B cell (primary cell): ENCODE data around the gene SZT2. TPM values are rescaled to one million over a fixed set of nuclear protein-coding genes. Genes with fewer than 3 reads are reported as not detected.

Experiments used
- ATAC-seq: fragments of 200-7000 bp; cut with Tn5 transposase; one replicate; pipeline ENCODE4 v1.10.0; 2021; ENCODE audit warnings: low read depth, mild to moderate bottlenecking, moderate number of reproducible peaks, moderate library complexity
- CTCF ChIA-PET: fragments of 350-600 bp; sonication (Branson Sonifier 250); formaldehyde crosslinking; loops from one replicate; lab custom pipeline; 2021; ENCODE audit warnings: antibody characterized with exemption, inconsistent platforms; lab: Charles Lee
- POLR2A ChIA-PET: fragments of 350-600 bp; sonication (Branson Sonifier 250); formaldehyde crosslinking; loops from one replicate; lab custom pipeline; 2021; ENCODE audit warnings: antibody characterized with exemption; lab: Charles Lee
- DNase-seq: peaks from one replicate; pipeline ENCODE4 v3.0.0; 2013
- H2AFZ ChIP-seq: 2 replicates; pipeline ENCODE4 v1.6.1; 2012; ENCODE audit warnings: mild to moderate bottlenecking, low read depth, low read length; ENCODE audit not compliant: insufficient read depth, poor library complexity, severe bottlenecking
- H3K27ac ChIP-seq, 2 donors: 1 replicate in 1 of 2; 2 replicates in 1 of 2; pipeline ENCODE4 v1.5.1; 2012 to 2013; ENCODE audit warnings: low read length in 2 of 2, mild to moderate bottlenecking in 2 of 2, moderate library complexity in 1 of 2
- H3K27me3 ChIP-seq, 4 experiments: fragments of 200-600 bp in 1 of 4; sonication (generic) in 1 of 4; replicated peaks in 1 of 4; 1 replicate in 2 of 4; 2 replicates in 2 of 4; pipeline versions ENCODE4 v1.6.1 to v1.7.0; 2013 to 2016; ENCODE audit warnings: low read length in 3 of 4, mild to moderate bottlenecking in 2 of 4, mixed read lengths in 1 of 4, moderate library complexity in 1 of 4; ENCODE audit not compliant: insufficient read depth in 4 of 4, control insufficient read depth in 3 of 4; ENCODE audit errors: control extremely low read depth in 1 of 4
- H3K36me3 ChIP-seq, 2 experiments: replicated peaks in 1 of 2; 1 replicate in 1 of 2; 2 replicates in 1 of 2; pipeline versions ENCODE4 v1.6.1 to v1.7.1; 2013; ENCODE audit warnings: low read length in 1 of 2; ENCODE audit not compliant: insufficient read depth in 2 of 2, control insufficient read depth in 1 of 2; ENCODE audit errors: control extremely low read depth in 1 of 2, extremely low read depth in 1 of 2
- H3K4me1 ChIP-seq, 2 donors: fragments of 200-600 bp in 1 of 2; sonication (generic) in 1 of 2; 1 replicate in 1 of 2; 2 replicates in 1 of 2; pipeline versions ENCODE4 v1.5.1 to v1.6.1; 2013 to 2017; ENCODE audit warnings: low read length in 2 of 2; ENCODE audit not compliant: control insufficient read depth in 2 of 2, insufficient read depth in 2 of 2
- H3K4me2 ChIP-seq: replicated peaks from 2 replicates; pipeline ENCODE3; 2012; ENCODE audit warnings: mild to moderate bottlenecking, low read depth, low read length; ENCODE audit not compliant: poor library complexity, severe bottlenecking
- H3K4me3 ChIP-seq, 5 experiments: fragments of 200-600 bp in 1 of 5; sonication (generic) in 1 of 5; 1 replicate in 3 of 5; 2 replicates in 2 of 5; pipeline versions ENCODE4 v1.5.1 to v1.7.0; 2011 to 2016; ENCODE audit warnings: low read length in 4 of 5, mild to moderate bottlenecking in 4 of 5, low read depth in 2 of 5, control low read depth in 1 of 5, moderate library complexity in 1 of 5; ENCODE audit not compliant: insufficient read depth in 1 of 5; ENCODE audit errors: control extremely low read depth in 1 of 5, extremely low read depth in 1 of 5
- H3K79me2 ChIP-seq: fragments of 200-600 bp; sonication (generic); one replicate; pipeline ENCODE4 v1.6.0; 2016; ENCODE audit warnings: low read length; ENCODE audit not compliant: control insufficient read depth, insufficient read depth
- H3K9ac ChIP-seq: fragments of 200-600 bp; sonication (generic); 2 replicates; pipeline ENCODE4 v1.6.1; 2017; ENCODE audit warnings: mild to moderate bottlenecking, low read length, moderate library complexity
- H3K9me3 ChIP-seq, 3 donors: one replicate each; pipeline versions ENCODE4 v1.6.1 to v1.7.1; 2013; ENCODE audit warnings: low read length in 2 of 3; ENCODE audit not compliant: control insufficient read depth in 2 of 3, insufficient read depth in 1 of 3; ENCODE audit errors: control extremely low read depth in 1 of 3
- H4K20me1 ChIP-seq: 2 replicates; pipeline ENCODE4 v1.6.0; 2012; ENCODE audit warnings: mild to moderate bottlenecking, low read length; ENCODE audit not compliant: insufficient read depth, control insufficient read depth, poor library complexity, severe bottlenecking
- H3K27ac Mint-ChIP-seq: one replicate; pipeline ENCODE4 v1.8.0; 2021; ENCODE audit warnings: mixed read lengths
- H3K27me3 Mint-ChIP-seq: one replicate; pipeline ENCODE4 v1.8.0; 2021; ENCODE audit warnings: mixed read lengths
- H3K4me1 Mint-ChIP-seq: one replicate; pipeline ENCODE4 v1.8.0; 2021; ENCODE audit warnings: mixed read lengths
- H3K4me3 Mint-ChIP-seq: one replicate; pipeline ENCODE4 v1.8.0; 2021; ENCODE audit warnings: mixed read lengths
- H3K9me3 Mint-ChIP-seq: one replicate; pipeline ENCODE4 v1.8.0; 2022; ENCODE audit warnings: mixed read lengths; ENCODE audit not compliant: insufficient read depth
- CTCF ChIP-seq: fragments of 200-600 bp; IDR thresholded peaks from one replicate; pipeline ENCODE4 v1.8.0; 2022; ENCODE audit warnings: antibody characterized with exemption, mild to moderate bottlenecking
- EZH2 ChIP-seq: IDR thresholded peaks from 2 replicates; pipeline ENCODE4 v1.6.1; 2012; ENCODE audit warnings: borderline replicate concordance, low read depth, mild to moderate bottlenecking, moderate library complexity, low read length; ENCODE audit not compliant: insufficient read depth, poor library complexity, severe bottlenecking
- WGBS: methylation state at CpG from one replicate; pipeline ENCODE4 v1.1.5; 2013; ENCODE audit warnings: missing lambda C conversion rate; ENCODE audit not compliant: insufficient coverage; 5-methylcytosine and 5-hydroxymethylcytosine counted together
- intact Hi-C: fragments of 100-400 bp; cut with micrococcal nuclease; formaldehyde crosslinking; loops from one replicate; pipeline ENCODE4 v1.10.0; 2022
- polyA plus RNA-seq: library from polyadenylated mRNA; depleted of rRNA; stranded (reverse); fragments of >200 nt; gene quantifications from 2 replicates; pipeline ENCODE4 v1.2.3, GENCODE V29; 2012
- total RNA-seq, 2 donors: library from RNA; stranded (reverse); fragments of 120-200 nt in 1 of 2; gene quantifications; 1 replicate in 1 of 2; 2 replicates in 1 of 2; pipeline versions ENCODE4 v1.2.3 to v1.2.4, GENCODE V29; 2013 to 2022

SZT2 gene
- total and polyA plus RNA-seq, 2 donors (not counting 1 experiment from before 2014, with no cell fraction given), result 41.4 to 197 TPM

- Histone ChIP-seq H3K27me3 (no peaks in the 10 kb centered on the region), H3K4me1 (peaks cover 4 to 5% of the 10 kb centered on the region in 2 donors), H2AFZ (no peak overlapping the region), H3K27ac (no peak overlapping the region), H3K4me3 (no peak overlapping the region), H3K79me2 (no peaks in the 10 kb centered on the region), H3K4me2 (no peak overlapping the region), H3K9ac (no peak overlapping the region), H3K9me3 (no peaks in the 10 kb centered on the region), H3K36me3 (no peaks in the 10 kb centered on the region), H4K20me1 (no peaks in the 10 kb centered on the region)
- Mint-ChIP-seq H3K4me1 (peaks cover 13% of the 10 kb centered on the region), H3K4me3 (no peak overlapping the region), H3K9me3 (no peaks in the 10 kb centered on the region), H3K27ac (no peak overlapping the region), H3K27me3 (no peaks in the 10 kb centered on the region)
- WGBS, result 84% methylated on average over 3 of the region's 3 CpGs
- no peak for ATAC-seq
- ChIA-PET CTCF (no interaction called here), POLR2A (no interaction called here)
- DNase-seq, result no peak
- intact Hi-C loops, result no loop called here
- no peak for TF ChIP-seq EZH2
- no peak for TF ChIP-seq CTCF
Measured at GRCh38 chr1:43345120-43345519, 44.6 kb upstream of the SZT2 start.

- Histone ChIP-seq H3K4me1 (peaks cover 4 to 5% of the 10 kb centered on the region in 2 donors), H3K79me2 (no peaks in the 10 kb centered on the region), H3K27me3 (no peaks in the 10 kb centered on the region), H3K27ac (no peak overlapping the region), H4K20me1 (no peaks in the 10 kb centered on the region), H2AFZ (no peak overlapping the region), H3K4me3 (no peak overlapping the region), H3K4me2 (no peak overlapping the region), H3K9me3 (no peaks in the 10 kb centered on the region), H3K36me3 (no peaks in the 10 kb centered on the region), H3K9ac (no peak overlapping the region)
- intact Hi-C loops, result no loop called here
- TF ChIP-seq CTCF (no peak), EZH2 (no peak)
- ChIA-PET POLR2A (no interaction called here), CTCF (no interaction called here)
- 92% methylated on average over 4 of the region's 5 CpGs for WGBS
- Mint-ChIP-seq H3K27ac (no peak overlapping the region), H3K4me3 (no peak overlapping the region), H3K9me3 (no peaks in the 10 kb centered on the region), H3K4me1 (peaks cover 13% of the 10 kb centered on the region), H3K27me3 (no peaks in the 10 kb centered on the region)
- ATAC-seq (no peak), DNase-seq (no peak)
Measured at GRCh38 chr1:43346636-43347035, 43.1 kb upstream of the SZT2 start.
